HuH-7 (cell line): Measurements from ENCODE around the gene DMGDH.
A peak's percentile ranks its signal among the peaks of the same experiment; 100 is the strongest.

Experiments
- DNase-seq: peaks from one replicate; pipeline ENCODE4 v3.0.0; 2011; ENCODE audit warnings: low spot score

DMGDH gene

GRCh38 chr5:79062436-79062835 lies 7.0 kb downstream of the DMGDH start:
- DNase-seq: no peak

- no peak for DNase-seq
Observed at GRCh38 chr5:79059674-79060073, 9.8 kb downstream of the DMGDH start.

- no peak for DNase-seq
Observed at GRCh38 chr5:79056847-79057246, 12.6 kb downstream of the DMGDH start.

GRCh38 chr5:79055017-79055416 lies 14.5 kb downstream of the DMGDH start:
- DNase-seq: no peak

GRCh38 chr5:79053321-79053720 lies 16.2 kb downstream of the DMGDH start:
- DNase-seq: no peak

GRCh38 chr5:79050498-79050897 lies 19.0 kb downstream of the DMGDH start:
- no peak for DNase-seq

- DNase-seq: no peak
Observed at GRCh38 chr5:79048437-79048836, 21.0 kb downstream of the DMGDH start.

- no peak for DNase-seq
Observed at GRCh38 chr5:79047199-79047598, 22.3 kb downstream of the DMGDH start.

- no peak for DNase-seq
Observed at GRCh38 chr5:79042188-79042587, 27.3 kb downstream of the DMGDH start.

GRCh38 chr5:79036769-79037168 lies 32.7 kb downstream of the DMGDH start:
- DNase-seq: no peak

- DNase-seq: no peak
Observed at GRCh38 chr5:79035237-79035636, 34.2 kb downstream of the DMGDH start.

GRCh38 chr5:79032782-79033181 lies 36.7 kb downstream of the DMGDH start:
- DNase-seq: no peak

- DNase-seq: no peak
Observed at GRCh38 chr5:79032031-79032695, 37.3 kb downstream of the DMGDH start.

GRCh38 chr5:79031485-79031867 lies 38.0 kb downstream of the DMGDH start:
- DNase-seq: no peak

GRCh38 chr5:79030663-79031484 lies 38.6 kb downstream of the DMGDH start:
- no peak for DNase-seq

- peak; percentile 36 for DNase-seq
Observed at GRCh38 chr5:79025054-79025472, 44.4 kb downstream of the DMGDH start.

GRCh38 chr5:79023947-79024346 lies 45.5 kb downstream of the DMGDH start:
- DNase-seq: no peak

- DNase-seq: no peak
Observed at GRCh38 chr5:79023348-79023747, 46.1 kb downstream of the DMGDH start.

- no peak for DNase-seq
Observed at GRCh38 chr5:79022771-79023170, 46.7 kb downstream of the DMGDH start.

- DNase-seq: no peak
Observed at GRCh38 chr5:79021753-79022152, 47.7 kb downstream of the DMGDH start.

- peak; percentile 28 for DNase-seq
Observed at GRCh38 chr5:79020861-79021561, 48.5 kb downstream of the DMGDH start.

GRCh38 chr5:79014631-79015030 lies 54.8 kb downstream of the DMGDH start:
- no peak for DNase-seq

- no peak for DNase-seq
Observed at GRCh38 chr5:79011869-79012268, 57.6 kb downstream of the DMGDH start.
